Femur (tissue), 1 donor: ENCODE measurements around the gene ESPL1.
"Not testable (repeated sequence)": the region's sequence is repeated elsewhere in the genome, so short reads cannot be mapped to it uniquely, and the experiment has no call there.

Experiments used
- DNase-seq: peaks from one replicate; pipeline ENCODE4 v3.0.0-alpha.2; 2017

Gene ESPL1

GRCh38 chr12:53306826-53307225, 38.7 kb downstream of the ESPL1 start:
- no peak for DNase-seq

GRCh38 chr12:53308276-53308675, 40.2 kb downstream of the ESPL1 start:
- no peak for DNase-seq

- DNase-seq, result no peak
Measured at GRCh38 chr12:53313996-53314395, 45.9 kb downstream of the ESPL1 start.

- DNase-seq, result no peak
Measured at GRCh38 chr12:53320352-53321195, 52.5 kb downstream of the ESPL1 start.

GRCh38 chr12:53324113-53324778, 56.1 kb downstream of the ESPL1 start:
- DNase-seq, result peak; percentile 51

GRCh38 chr12:53324779-53325510, 56.8 kb downstream of the ESPL1 start:
- peak; percentile 96 for DNase-seq

GRCh38 chr12:53325511-53326061, 57.5 kb downstream of the ESPL1 start:
- peak; percentile 80 for DNase-seq

GRCh38 chr12:53326460-53327185, 58.5 kb downstream of the ESPL1 start:
- DNase-seq, result no peak

DNA sequence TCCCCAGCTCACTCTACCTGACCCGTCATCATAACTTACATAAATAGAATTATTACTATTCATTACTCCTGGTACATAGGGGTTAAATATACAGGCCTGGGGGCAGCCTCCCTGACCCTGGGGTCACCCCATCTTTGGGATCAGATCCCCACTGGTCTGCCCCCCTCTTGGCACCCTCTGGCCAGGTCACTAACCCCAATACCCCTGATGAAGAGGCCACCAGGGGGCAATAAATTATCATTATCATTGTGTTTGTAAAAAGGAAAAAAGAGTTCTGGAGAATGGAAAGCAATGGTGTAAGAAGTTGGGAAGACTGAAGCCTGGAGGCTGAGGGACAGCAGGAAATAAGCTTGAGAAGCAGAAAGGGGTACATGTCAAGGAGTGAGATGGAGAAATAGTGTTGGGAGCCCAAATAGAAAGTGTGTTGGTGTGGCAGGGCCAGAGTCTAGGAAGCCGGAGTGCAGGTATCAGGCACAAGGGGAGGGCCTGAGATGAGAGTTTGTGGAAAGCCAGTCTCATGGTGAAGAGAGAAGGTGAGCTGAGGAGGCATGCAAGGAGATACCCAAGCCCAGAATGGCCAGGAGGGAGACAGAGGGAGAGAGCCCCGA, 59.4 kb downstream of the ESPL1 start:
- DNase-seq, result no peak

DNA sequence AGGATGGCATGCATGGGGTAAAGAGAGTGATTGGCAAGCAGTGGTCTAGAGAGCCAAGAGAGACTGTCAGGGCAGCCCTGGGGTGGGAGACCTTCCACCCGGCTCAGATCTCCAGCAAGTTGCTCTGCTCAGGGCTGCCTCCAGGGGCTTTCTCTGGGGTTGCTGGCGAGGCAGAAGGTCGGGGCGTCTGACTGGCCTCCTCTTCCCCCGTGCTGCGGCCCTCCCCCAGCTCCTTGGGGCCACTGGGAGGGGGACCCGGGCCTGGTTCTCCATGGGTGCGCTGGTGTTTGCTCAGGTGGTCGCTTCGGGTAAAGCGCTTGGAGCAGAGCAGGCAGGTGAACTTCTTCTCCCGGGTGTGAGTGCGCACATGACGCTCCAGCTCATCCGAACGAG, 59.9 kb downstream of the ESPL1 start:
- DNase-seq, result no peak

GRCh38 chr12:53330671-53331070, 62.6 kb downstream of the ESPL1 start:
- DNase-seq, result no peak

DNA sequence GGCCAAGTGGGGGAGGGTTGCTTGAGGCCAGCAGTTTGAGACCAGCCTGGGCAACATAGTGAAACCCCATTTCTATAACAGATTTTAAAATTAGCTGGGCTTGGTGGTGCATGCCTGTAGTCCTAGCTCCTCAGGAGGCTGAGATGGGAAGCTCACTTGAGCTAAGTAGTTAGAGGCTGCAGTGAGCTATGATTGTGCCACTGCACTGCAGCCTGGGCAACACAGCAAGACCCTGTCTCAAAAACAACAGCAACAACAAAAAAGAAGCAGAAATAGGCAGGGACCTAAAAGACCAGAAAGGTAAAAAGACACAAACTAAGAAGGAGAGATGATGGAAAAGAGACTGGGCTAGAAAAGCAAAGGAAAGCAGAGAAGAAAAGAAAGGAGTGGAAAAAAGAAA, 64.2 kb downstream of the ESPL1 start:
- DNase-seq, result not testable (repeated sequence)

GRCh38 chr12:53332744-53333143, 64.6 kb downstream of the ESPL1 start:
- peak; percentile 54 for DNase-seq

- no peak for DNase-seq
Measured at GRCh38 chr12:53333289-53333688, 65.2 kb downstream of the ESPL1 start.

DNA sequence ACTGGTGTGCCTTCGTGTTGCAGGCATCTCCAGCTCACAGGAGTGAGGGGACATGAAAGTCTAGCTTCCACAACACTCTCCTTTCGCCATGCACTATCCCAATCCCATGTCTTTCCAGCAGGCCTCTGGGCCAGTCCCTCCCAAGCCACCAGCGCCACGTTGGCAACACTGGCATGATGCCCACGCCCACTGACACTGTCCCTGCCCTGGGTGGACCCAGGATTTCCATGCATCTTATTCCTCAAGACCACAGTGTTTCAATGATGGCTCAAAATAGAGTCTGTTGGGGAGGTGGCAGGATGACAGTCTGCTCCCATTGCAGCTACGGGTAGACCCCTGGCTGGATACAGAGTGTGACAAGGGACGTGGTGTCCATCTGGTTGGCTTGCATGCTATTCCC, 65.7 kb downstream of the ESPL1 start:
- peak; percentile 74 for DNase-seq

GRCh38 chr12:53334822-53335221, 66.7 kb downstream of the ESPL1 start:
- DNase-seq, result no peak

- peak; percentile 62 for DNase-seq
Measured at GRCh38 chr12:53336181-53336681, 68.1 kb downstream of the ESPL1 start, which contains the start of gene SP7. TSS of gene SP7 (minus strand) at chr12:53336354. CDS start at chr12:53335646, 708 bp downstream.

DNA sequence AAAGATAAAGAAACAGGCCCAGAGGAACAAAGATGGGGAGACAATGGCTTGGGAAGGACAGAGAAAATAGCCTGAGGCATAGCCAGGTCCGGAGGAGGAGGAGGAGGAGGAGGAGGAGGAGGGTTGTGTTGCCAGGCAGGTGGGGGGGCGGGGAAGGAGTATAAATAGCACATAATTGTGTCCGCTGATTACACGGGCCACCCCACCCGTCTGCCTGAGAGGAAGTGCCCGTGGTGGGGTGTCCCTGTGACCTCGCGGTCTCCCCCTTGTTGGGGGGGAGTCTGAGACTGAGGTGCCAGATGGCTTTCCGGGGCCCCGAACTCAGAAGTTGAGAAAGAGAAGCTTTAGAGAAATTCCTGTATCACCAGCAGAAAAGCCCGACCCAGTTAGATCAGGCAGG, 69.9 kb downstream of the ESPL1 start:
- no peak for DNase-seq

DNA sequence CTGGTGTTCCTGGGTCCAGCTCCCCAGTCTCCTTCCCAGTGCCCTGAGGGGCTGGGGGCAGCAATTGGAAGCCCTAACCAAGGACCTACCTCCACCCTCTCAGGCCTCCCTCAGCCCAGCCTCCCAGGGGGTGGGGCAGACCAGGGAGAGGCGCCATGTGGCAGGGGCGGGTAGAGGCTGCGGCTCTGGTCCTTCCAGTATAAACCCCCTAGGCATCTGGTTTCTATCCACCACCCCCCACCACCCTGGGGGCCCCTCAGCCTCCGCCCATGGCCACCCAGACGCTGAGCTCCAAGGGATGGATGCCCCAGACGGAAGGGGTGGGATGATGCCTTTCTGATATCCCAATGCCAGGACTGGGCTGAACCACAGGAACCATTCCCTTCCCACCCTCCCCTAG, 70.8 kb downstream of the ESPL1 start:
- peak; percentile 64 for DNase-seq

DNA sequence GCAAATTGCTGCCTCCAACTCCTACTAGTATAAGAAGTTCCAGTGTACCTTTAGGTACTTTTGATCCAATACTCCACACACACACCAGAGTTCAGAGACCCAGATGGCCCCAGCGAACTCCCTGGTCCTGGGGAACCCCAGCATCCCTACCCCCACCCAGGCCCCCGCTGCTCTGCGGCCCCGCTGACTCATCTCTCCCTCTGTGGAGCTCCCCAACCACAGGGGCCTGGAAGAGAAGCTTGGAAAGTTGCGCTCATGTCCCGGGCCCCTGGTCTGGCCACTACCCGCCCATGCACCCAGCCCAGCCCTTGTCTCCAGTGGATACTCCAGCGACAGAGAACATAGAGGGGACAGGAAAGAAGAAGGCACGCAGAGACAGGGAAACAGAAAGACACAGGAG, 72.3 kb downstream of the ESPL1 start:
- no peak for DNase-seq
